ENCODE measurements around the gene BTBD9.
"Not testable (repeated sequence)": the region's sequence is repeated elsewhere in the genome, so short reads cannot be mapped to it uniquely, and the experiment has no call there.

BTBD9 gene

DNA sequence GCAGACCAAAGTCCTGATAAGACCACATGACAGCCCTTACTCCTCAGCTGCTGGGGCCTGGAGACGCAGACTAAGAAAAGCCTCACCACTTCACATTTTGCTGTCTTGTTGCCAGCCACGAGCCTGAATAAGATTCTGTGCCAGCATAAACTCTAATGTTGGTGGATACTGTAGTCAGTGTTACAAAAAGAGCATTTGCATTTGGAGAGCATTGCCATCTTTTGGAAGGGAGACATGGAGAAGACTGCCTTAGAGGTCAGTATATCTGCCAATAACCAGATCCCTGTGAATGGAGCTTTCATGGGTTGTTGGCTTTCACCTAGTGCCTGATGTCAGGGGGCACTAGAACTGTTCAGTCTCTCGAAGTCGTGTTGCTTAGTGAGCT is 505.0 kb downstream of the BTBD9 start:
- DNase-seq: no peak

DNA sequence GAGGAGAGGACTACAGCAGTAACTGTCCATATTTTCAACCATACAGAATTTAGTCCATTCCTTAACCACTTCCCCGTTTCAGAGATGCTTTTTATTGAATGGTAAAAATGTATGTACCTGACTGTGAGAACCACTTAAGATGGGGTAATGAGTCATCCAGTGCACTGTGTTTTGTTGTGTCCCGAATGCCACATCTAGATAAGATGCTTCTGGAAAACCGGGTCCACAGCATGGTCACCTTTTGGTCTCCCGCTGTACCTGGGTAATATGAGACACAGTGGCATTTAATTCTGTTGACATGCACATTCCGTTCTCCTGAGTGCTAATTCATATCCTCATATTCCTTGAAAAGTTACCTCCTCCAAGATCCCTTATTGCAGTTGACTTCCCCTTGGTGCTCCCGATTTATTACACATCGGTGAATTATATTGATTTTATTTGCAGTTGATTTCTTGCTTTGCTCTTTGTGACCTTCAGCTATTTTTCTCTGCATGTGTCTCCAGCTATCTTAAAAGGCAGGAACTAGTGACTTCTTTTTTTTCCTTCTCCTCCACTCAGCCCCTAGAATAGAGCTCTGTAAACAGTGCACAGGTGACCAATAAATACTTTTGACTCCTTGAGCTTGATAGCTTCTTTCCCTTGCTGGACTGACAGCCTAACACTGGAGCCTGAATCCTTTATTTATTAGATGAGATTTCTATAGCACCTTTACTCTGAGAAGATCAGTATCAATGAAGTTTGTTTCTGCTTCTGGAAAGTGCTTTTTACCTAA is 505.6 kb downstream of the BTBD9 start:
- no peak for DNase-seq

DNA sequence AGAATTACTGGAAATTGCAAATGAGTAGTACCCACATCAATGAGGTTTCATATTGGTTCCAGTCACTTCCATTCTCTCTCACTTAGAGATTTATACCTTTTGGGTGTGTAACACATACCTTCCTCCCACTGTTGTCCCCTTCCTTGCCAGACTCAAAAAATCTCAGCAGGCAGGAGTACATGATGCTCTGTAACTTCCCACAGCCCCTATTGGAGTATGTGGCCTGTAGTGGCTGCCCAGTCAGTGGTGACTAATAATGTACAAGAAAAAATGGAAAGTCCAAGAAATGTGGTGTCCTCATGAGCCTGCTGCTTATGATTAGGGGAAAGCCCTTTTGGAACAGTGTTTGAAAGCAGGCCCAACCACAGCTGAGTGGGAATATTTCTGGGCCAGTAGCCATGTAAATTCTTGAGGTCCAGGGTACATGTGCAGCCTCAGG is 508.2 kb downstream of the BTBD9 start:
- DNase-seq: no peak

DNA sequence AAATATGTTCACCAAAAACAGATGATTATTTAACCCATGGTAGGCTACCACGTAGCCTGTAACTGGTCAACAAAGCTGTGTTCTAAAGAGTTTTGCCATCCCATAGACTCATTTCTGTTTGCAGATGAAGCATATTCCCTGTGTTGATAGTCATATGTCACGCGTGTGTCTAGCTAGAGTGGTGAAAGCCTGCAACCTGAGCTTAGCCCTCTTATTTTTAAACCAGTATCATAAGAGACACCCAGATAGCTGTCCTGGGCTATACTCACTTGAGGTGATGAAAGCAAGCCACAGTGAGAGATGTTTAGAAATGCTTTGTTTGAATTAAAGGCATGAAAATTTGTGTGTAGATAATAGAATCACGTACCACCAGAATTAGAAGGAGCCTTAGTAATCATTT is 512.4 kb downstream of the BTBD9 start:
- DNase-seq: no peak

DNA sequence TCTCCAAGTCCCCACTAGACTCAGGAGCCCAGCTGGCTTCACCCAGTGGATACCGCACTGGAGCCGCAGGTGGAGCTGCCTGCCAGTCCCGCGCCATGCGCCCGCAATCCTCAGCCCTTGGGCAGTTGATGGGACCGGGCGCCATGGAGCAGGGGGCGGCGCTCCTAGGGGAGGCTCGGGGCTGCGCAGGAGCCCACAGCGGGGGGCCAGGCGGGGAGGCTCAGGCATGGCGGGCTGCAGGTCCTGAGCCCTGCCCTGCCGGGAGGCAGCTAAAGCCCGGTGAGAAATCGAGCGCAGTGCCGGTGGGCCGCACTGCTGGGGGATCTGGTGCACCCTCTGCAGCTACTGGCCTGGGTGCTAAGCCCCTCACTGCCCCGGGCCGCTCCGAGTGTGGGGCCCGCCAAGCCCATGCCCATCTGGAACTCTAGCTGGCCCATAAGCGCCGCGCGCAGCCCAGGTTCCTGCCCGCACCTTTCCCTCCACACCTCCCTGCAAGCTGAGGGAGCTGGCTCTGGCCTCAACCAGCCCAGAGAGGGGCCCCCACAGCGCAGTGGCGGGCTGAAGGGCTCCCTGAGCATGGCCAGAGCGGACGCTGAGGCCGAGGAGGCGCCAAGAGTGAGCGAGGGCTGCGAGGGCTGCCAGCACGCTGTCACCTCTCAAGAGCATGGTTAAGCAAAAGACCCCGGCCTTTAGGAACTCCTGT is 515.4 kb downstream of the BTBD9 start:
- DNase-seq: not testable (repeated sequence)

DNA sequence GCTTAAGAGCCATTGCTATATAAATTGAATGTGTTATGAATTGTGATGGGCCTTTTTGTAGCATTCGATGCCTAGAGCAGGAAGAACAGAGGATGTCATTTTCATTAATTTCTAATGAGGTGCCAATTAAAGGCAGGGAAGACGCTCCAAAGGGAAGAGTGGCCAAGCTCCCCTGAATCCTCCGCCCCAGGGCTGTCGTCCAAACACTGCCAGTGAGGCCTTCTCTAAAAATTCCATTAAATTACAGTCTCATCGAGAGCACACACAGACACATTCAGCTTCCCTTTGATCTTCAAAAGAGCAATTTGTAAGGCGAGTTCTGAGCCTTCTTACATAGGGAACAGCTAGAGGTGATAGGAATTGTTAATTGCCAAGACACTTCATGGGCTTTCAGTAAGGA is 520.2 kb downstream of the BTBD9 start:
- DNase-seq: no peak

DNA sequence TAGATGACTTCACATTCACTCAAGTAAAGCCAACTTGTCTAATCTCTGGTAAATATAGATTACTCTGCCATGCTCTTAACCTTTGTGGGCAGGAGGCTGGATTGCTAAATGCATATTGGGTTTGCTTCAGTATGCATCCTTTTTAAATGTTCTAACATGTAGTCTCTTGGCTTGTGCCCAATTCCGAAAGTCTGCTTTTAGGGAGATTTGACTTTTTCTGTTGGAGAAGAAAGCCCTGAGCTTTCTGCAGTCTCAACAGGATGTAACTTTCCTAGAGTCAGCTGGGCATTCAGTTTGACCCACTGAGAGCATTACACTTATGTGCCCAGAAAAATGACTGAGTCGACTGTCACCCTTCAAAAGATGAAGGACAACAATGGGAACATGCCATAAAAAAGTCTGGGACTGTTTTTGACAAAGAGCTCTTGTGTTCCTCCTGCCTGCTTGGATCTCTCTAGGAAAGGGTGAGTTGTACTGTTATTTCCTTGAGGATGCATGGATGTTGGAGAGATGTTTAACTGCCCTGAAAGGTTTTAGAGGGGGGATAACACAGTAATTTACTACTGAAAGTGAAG is 520.9 kb downstream of the BTBD9 start:
- DNase-seq: no peak

Measured in NCI-H526 (cell line).